ENCODE data around the gene PPP1R16B.
"Not testable (repeated sequence)": the region's sequence is repeated elsewhere in the genome, so short reads cannot be mapped to it uniquely, and the experiment has no call there.

Gene PPP1R16B

GRCh38 chr20:38935285-38935684 is 129.8 kb downstream of the PPP1R16B start:
- DNase-seq (ENCODE audit: low read depth, low spot score) = no peak

GRCh38 chr20:38935967-38936407 is 130.5 kb downstream of the PPP1R16B start:
- DNase-seq (ENCODE audit: low read depth, low spot score) = no peak

GRCh38 chr20:38937000-38937399 is 131.5 kb downstream of the PPP1R16B start:
- no peak for DNase-seq (ENCODE audit: low read depth, low spot score)

- DNase-seq (ENCODE audit: low read depth, low spot score) = no peak
Measured at GRCh38 chr20:38937978-38938473, 132.5 kb downstream of the PPP1R16B start.

- no peak for DNase-seq (ENCODE audit: low read depth, low spot score)
Measured at GRCh38 chr20:38939686-38940085, 134.2 kb downstream of the PPP1R16B start.

GRCh38 chr20:38940644-38941043 is 135.1 kb downstream of the PPP1R16B start:
- no peak for DNase-seq (ENCODE audit: low read depth, low spot score)

- no peak for DNase-seq (ENCODE audit: low read depth, low spot score)
Measured at GRCh38 chr20:38941726-38942389, 136.4 kb downstream of the PPP1R16B start.

GRCh38 chr20:38945012-38945411 is 139.5 kb downstream of the PPP1R16B start:
- no peak for DNase-seq (ENCODE audit: low read depth, low spot score)

GRCh38 chr20:38946836-38947235 is 141.3 kb downstream of the PPP1R16B start:
- DNase-seq (ENCODE audit: low read depth, low spot score) = no peak

GRCh38 chr20:38947931-38948362 is 142.4 kb downstream of the PPP1R16B start:
- no peak for DNase-seq (ENCODE audit: low read depth, low spot score)

GRCh38 chr20:38950254-38950653 is 144.8 kb downstream of the PPP1R16B start:
- no peak for DNase-seq (ENCODE audit: low read depth, low spot score)

- DNase-seq (ENCODE audit: low read depth, low spot score) = no peak
Measured at GRCh38 chr20:38951611-38952010, 146.1 kb downstream of the PPP1R16B start.

- no peak for DNase-seq (ENCODE audit: low read depth, low spot score)
Measured at GRCh38 chr20:38952153-38952552, 146.7 kb downstream of the PPP1R16B start.

- no peak for DNase-seq (ENCODE audit: low read depth, low spot score)
Measured at GRCh38 chr20:38953630-38954340, 148.3 kb downstream of the PPP1R16B start.

GRCh38 chr20:38957235-38957876 is 151.9 kb downstream of the PPP1R16B start:
- DNase-seq (ENCODE audit: low read depth, low spot score) = no peak

- no peak for DNase-seq (ENCODE audit: low read depth, low spot score)
Measured at GRCh38 chr20:38957915-38958485, 152.5 kb downstream of the PPP1R16B start.

GRCh38 chr20:38960187-38960687 is 154.7 kb downstream of the PPP1R16B start:
- not testable (repeated sequence) for DNase-seq (ENCODE audit: low read depth, low spot score)

- DNase-seq (ENCODE audit: low read depth, low spot score) = no peak
Measured at GRCh38 chr20:38961530-38962043, 156.1 kb downstream of the PPP1R16B start.

- peak; percentile 91 for DNase-seq (ENCODE audit: low read depth, low spot score)
Measured at GRCh38 chr20:38962044-38962927, 156.8 kb downstream of the PPP1R16B start, which contains the start of gene DHX35. Gene DHX35, plus strand, starts transcription at chr20:38962344. Its CDS starts 24 bp downstream, at chr20:38962368.

GRCh38 chr20:38962928-38963401 is 157.5 kb downstream of the PPP1R16B start:
- no peak for DNase-seq (ENCODE audit: low read depth, low spot score)

Data from smooth muscle cell of the brain vasculature (primary cell).